Fibroblast of gingiva (primary cell): Measurements from ENCODE around the gene SLC41A1.
"Not testable (repeated sequence)": the region's sequence is repeated elsewhere in the genome, so short reads cannot be mapped to it uniquely, and the experiment has no call there.

ENCODE experiments used
- DNase-seq: peaks from one replicate; pipeline ENCODE4 v3.0.0-alpha.2; 2011; ENCODE audit warnings: low read depth

The SLC41A1 gene

GRCh38 chr1:205812878-205813754 lies at the start of gene SLC41A1:
TSS of gene SLC41A1 (minus strand) at chr1:205813198. CDS start at chr1:205810441, 2,757 bp downstream.
- DNase-seq: peak; percentile 93

GRCh38 chr1:205861540-205861939 lies 48.5 kb upstream of the SLC41A1 start:
- DNase-seq: no peak

- DNase-seq: no peak
Measured at GRCh38 chr1:205858141-205858961, 45.4 kb upstream of the SLC41A1 start.

DNA sequence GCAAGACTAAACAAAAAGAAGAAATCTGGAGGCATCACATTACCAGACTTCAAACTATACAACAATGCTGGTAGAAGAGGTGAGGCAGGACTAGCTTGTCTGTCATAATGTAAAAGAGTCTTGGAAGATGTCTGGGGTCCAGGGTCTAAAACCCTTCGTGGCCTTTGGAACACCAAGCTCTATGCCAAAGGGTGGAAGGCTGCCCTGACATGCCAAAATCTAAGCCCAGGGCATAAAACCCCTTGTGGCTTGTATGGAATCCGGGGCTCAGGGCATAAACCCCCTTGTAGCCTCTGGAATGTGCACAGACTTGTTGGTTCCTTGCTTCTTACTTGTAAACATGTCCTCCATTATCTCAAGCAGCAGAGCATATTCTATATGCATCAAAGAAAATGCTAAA lies 44.5 kb upstream of the SLC41A1 start:
- DNase-seq: not testable (repeated sequence)

DNA sequence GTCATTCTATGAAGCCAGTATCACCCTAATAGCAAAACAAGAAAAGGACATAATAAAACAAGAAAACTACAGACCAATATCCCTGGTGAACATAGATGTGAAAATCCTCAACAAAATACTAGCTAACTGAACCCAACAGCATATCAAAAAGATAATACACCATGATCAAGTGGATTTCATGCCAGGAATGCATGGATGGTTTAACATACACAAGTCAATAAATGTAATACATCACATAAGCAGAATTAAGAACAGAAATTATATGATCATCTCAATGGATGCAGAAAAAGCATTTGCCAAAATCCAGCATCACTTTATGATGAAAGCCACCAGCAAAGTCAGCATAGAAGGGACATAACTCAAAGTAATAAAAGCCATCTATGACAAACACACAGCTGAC lies 43.4 kb upstream of the SLC41A1 start:
- no peak for DNase-seq

- DNase-seq: no peak
Measured at GRCh38 chr1:205852969-205853368, 40.0 kb upstream of the SLC41A1 start.

DNA sequence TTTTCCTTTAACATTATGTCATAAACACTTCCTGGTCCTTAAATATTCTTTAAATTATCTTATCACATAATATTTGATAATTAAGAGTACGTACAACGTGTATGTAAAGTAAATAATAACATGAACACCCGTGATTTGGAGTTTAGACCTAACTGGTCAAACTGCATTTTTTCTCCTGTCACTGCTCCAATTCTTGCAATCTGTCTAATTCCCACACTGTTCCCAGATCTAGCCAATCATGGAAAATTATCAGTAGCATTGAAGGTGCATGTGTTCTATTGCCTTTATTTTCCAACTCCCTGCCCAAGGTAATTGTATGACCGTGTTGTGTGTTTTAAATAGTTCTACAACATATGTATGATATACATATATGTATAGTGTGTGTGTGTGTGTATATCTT lies 39.0 kb upstream of the SLC41A1 start:
- no peak for DNase-seq

DNA sequence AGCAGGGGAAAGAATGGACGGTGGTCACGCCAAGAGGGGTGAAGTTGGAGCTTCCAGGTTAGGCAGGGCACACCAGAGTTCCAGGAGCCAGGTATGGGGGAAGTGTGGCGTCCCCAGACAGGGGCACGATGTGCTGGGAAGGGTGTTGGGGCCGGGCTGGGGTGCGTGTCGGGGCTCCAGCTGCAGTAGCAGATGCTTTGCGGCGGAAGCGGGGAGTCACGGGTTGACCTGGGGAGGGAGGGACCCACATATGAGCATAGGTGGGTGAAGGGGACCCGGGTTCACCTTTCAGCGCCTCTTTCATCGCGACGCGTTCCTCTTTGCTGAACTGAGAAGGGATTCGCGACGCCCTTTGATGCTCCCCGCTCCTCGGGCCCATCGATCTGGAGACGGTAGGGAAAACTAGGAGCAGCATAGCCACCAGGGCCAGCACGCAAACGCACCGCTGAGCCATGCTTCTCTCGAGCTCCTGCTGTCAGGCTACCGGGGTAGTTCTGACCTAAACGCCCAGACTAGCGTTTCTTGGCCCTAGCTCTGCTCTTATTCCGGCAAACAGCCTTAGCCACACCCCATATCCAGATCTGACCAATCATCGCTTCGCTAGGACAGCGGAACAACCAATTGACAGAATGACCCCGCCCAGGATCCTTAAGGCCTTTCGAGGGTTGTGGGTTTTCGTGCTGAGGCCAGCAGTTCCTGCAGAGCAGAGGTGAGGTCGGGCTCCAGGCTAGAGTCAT lies 36.8 kb upstream of the SLC41A1 start, which contains the start of gene PM20D1:
PM20D1 (minus strand) TSS at position 514 of the 737 bp plus-strand sequence; CDS start at position 454, 60 bp downstream.
- DNase-seq: peak; percentile 75

DNA sequence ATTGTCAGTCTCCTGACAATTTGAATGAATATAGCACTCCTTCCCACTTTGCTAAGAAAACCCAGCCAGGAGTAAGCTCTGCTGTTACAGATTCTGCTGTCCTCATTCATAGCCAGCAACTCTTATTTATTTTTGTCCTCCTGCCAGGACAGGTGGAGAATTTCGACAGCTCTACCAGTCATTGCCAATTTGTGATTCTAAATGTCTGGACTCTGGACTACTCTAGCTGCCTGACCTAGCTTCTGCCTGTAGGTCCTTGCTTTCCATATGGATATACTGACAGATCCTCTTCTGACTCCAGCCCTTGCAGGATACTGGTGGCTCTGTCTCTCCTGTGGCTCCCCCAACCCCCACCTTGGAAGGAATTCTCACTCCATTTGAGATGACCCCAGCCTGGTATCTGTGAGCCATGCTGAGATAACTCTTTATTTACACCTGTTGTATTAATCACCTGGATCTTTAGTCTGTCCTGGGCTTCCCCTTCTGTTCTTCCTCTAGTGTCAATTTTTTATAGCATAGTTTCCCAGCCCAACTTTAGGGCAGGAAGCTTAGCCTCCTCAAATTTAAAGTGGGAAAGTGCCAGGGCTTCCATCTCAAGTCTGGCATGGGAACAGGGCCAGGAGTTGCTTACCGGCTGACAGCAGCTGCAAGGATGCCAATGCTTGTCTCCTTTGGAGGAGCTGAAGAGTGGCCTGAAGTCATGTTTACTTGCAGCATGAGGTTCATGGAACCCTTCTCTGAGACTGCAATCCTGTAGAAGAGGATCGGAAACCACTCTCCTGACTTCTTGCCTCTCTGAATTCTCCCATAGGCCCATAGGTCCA lies 30.2 kb upstream of the SLC41A1 start:
- no peak for DNase-seq

DNA sequence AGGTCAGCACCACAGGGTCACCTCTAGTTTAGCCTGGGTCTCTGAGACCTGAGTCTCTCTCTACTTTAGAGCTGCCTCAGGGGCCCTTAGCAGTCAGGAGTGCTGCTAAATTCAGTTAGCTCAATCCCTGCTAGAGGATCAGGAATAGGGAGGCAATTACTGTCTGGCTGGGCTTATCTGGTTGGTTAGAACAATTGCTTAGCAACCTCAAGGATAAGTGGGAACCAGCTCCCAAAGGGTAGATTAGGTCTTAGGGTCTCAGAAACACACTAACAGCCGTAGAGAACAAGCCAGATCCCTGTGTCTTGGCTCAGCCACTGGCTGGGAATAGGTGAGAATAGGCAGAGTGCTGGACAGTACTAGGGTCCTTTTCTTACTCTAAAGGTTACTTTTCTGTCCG lies 29.2 kb upstream of the SLC41A1 start:
- no peak for DNase-seq

DNA sequence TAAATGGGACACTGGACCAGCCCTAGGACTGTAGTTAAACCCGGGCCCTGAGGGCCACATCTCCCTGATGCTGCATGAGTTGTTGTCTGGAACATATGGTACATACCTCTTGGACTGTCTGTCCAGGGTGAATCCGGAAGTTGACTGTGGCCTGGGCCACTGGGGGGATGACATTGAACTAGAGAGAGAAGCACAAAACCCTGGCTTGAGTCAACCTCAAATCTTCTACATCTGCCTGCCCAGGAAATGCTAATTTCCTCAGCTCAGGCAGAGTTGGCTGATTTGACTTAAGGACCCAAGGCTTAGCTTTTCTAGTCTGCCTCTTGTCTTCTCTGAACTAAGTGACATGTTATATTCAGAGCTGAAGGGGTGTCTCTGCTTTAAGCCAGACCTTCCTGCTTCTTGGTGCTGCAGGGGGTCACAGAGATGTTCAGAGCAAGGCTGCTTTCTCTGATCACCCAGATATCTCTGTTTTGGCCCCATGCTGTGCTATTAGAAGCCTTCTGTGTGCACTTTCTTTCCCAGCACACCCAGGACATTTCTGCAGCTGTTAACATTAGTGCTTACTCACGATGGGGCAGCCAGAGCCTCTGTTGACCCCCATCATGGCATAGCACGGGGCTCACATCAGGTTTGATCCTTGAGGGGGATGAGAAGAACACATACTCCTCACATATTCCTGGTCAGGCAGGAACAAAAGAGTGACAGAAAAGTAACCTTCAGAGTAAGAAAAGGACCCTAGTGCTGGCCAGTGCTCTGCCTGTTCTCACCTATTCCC lies 27.3 kb upstream of the SLC41A1 start:
- no peak for DNase-seq

DNA sequence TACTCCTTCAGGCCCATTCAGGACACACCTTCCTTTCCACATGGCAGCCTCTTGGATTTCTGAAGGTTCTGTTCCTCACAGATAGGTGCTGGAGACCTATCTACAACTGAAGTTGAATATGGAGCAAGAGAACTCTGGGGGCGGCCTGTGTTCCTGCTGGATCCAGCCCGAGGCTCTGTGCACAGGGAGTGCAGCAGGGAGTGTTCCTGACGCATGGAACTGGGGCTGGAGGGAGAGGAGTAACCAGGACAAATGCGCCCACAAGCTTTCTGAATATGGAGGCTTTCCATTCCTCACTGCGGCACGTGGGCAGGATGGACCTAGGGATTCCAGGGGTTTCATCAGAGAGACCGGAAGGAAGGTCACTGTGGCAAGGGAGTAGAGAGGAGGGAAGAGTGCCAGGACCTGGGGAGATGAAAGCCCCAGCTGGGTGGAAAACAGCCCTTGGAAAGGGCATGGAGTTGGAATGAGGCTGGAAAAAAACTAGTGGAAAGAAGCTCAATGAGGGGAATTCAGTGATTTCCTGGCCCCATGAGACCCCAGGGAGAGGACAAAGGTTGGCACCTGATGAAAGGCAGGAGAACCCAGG lies 24.5 kb upstream of the SLC41A1 start:
- DNase-seq: no peak

DNA sequence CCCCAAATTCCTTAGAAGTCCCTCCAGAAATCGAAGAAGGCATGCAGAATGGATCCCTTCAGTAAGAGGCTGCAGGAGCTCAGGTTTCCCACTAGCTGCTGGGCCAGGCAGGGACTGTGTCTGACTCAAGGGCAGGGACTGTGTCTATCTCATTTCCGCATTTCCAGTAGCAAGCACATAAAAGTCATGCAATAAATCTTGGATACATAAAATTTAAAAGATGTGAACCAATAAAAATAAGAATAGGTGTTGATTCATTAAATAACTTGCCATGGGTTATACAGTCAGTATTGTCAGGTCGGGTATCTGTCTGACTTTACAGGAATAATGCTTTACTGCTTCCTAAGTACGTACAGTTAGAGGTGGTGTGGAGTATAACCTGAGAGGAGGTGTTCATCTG lies 21.8 kb upstream of the SLC41A1 start:
- no peak for DNase-seq

- DNase-seq: no peak
Measured at GRCh38 chr1:205832326-205832751, 19.3 kb upstream of the SLC41A1 start.

- no peak for DNase-seq
Measured at GRCh38 chr1:205827623-205828022, 14.6 kb upstream of the SLC41A1 start.

DNA sequence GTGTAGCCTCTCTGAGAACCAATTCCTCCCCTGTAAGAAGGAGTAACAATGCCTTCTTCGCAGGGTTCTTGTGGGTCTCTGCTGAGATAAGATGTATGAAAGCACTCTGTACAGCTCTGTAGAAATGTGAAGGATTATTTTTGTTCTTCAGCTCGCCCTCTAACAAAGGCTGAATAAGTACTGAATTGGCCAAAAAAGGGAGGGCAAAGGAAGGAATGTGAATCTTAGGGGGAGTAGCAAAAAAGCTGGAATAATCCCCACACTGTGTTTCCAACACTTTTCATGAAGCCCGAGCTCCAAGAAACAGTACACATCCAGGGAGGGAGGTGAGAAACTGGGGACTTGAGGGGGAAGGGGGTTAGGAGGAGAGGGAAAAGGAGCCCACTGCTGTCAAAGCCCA lies 14.0 kb upstream of the SLC41A1 start:
- no peak for DNase-seq

GRCh38 chr1:205826016-205826806 lies 13.2 kb upstream of the SLC41A1 start:
- no peak for DNase-seq

- DNase-seq: no peak
Measured at GRCh38 chr1:205824180-205824579, 11.2 kb upstream of the SLC41A1 start.

DNA sequence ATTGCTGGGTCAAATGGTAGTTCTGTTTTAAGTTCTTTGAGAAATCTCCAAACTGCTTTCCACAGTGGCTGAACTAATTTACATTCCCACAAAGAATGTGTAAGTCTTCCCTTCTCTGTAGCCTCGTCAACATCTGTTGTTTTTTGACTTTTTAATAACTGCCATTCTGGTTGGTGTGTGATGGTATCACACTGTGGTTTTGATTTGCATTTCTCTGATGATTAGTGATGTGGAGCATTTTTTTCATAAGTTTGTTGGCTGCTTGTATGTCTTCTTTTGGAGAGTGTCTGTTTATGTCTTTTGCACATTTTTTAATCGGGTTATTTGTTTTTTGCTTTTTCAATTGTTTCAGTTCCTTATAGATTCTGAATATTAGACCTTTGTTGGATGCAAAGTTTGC lies 10.3 kb upstream of the SLC41A1 start:
- not testable (repeated sequence) for DNase-seq
